H9 (cell line): Measurements from ENCODE around the gene TBXAS1. TPM values are rescaled to one million over a fixed set of nuclear protein-coding genes. Genes with fewer than 3 reads are reported as not detected.

ENCODE experiments used
- DNase-seq: peaks from one replicate; pipeline ENCODE4 v3.0.0-alpha.2; 2017
- H2AFZ ChIP-seq: one replicate; pipeline ENCODE4 v1.6.1; 2013; ENCODE audit warnings: mild to moderate bottlenecking, low read length, control low read depth, moderate library complexity
- H2AK5ac ChIP-seq: 2 replicates; pipeline ENCODE4 v1.6.1; 2013; ENCODE audit warnings: low read length, control low read depth, mixed read lengths; ENCODE audit not compliant: insufficient read length
- H2BK120ac ChIP-seq: one replicate; pipeline ENCODE4 v1.6.1; 2013; ENCODE audit warnings: low read depth, mild to moderate bottlenecking, low read length, control low read depth, inconsistent platforms; ENCODE audit not compliant: poor library complexity, severe bottlenecking
- H2BK12ac ChIP-seq: 2 replicates; pipeline ENCODE4 v1.6.1; 2013; ENCODE audit warnings: low read length, control low read depth, mixed read lengths, low read depth; ENCODE audit not compliant: insufficient read length
- H2BK15ac ChIP-seq: 2 replicates; pipeline ENCODE4 v1.6.1; 2013; ENCODE audit warnings: low read depth, low read length, control low read depth
- H2BK20ac ChIP-seq: one replicate; pipeline ENCODE4 v1.6.1; 2013; ENCODE audit warnings: low read depth, mild to moderate bottlenecking, low read length, control low read depth, inconsistent platforms; ENCODE audit not compliant: poor library complexity, severe bottlenecking
- H2BK5ac ChIP-seq: 2 replicates; pipeline ENCODE4 v1.6.1; 2013; ENCODE audit warnings: low read length, control low read depth, mixed read lengths; ENCODE audit not compliant: insufficient read length
- H3K14ac ChIP-seq: 2 replicates; pipeline ENCODE4 v1.6.1; 2013; ENCODE audit warnings: low read length, control low read depth; ENCODE audit not compliant: insufficient read depth
- H3K18ac ChIP-seq: 2 replicates; pipeline ENCODE4 v1.6.1; 2013; ENCODE audit warnings: low read depth, mild to moderate bottlenecking, mixed read lengths, low read length, control low read depth; ENCODE audit not compliant: insufficient read length
- H3K23ac ChIP-seq: 2 replicates; pipeline ENCODE4 v1.6.1; 2013; ENCODE audit warnings: low read length, control low read depth, mixed read lengths, low read depth; ENCODE audit not compliant: insufficient read length
- H3K23me2 ChIP-seq: 2 replicates; pipeline ENCODE4 v1.6.1; 2013; ENCODE audit warnings: low read depth, mild to moderate bottlenecking, mixed read lengths, low read length, control low read depth; ENCODE audit not compliant: insufficient read length, poor library complexity, severe bottlenecking
- H3K27ac ChIP-seq: 2 replicates; pipeline ENCODE4 v1.5.1; 2013; ENCODE audit warnings: low read length, control low read depth, mixed read lengths, low read depth; ENCODE audit not compliant: insufficient read length
- H3K27me3 ChIP-seq: 2 replicates; pipeline ENCODE4 v1.6.1; 2013; ENCODE audit warnings: low read length, control low read depth, inconsistent platforms; ENCODE audit not compliant: insufficient read depth
- H3K4ac ChIP-seq: 2 replicates; pipeline ENCODE4 v1.6.1; 2013; ENCODE audit warnings: low read depth, mild to moderate bottlenecking, control low read depth, inconsistent platforms, low read length, moderate library complexity
- H3K4me1 ChIP-seq: 2 replicates; pipeline ENCODE4 v1.6.1; 2013; ENCODE audit warnings: low read length, control low read depth, inconsistent platforms; ENCODE audit not compliant: insufficient read depth
- H3K4me2 ChIP-seq: 2 replicates; pipeline ENCODE4 v1.6.1; 2013; ENCODE audit warnings: low read length, control low read depth, mixed read lengths; ENCODE audit not compliant: insufficient read length, insufficient read depth
- H3K56ac ChIP-seq: 2 replicates; pipeline ENCODE4 v1.6.1; 2013; ENCODE audit warnings: low read depth, mild to moderate bottlenecking, mixed read lengths, low read length, control low read depth; ENCODE audit not compliant: insufficient read length
- H3K79me1 ChIP-seq: 2 replicates; pipeline ENCODE4 v1.6.1; 2013; ENCODE audit warnings: low read depth, mild to moderate bottlenecking, moderate library complexity, low read length, control low read depth, inconsistent platforms; ENCODE audit not compliant: insufficient read depth, poor library complexity, severe bottlenecking
- H3K79me2 ChIP-seq: 2 replicates; pipeline ENCODE4 v1.6.1; 2013; ENCODE audit warnings: low read length, control low read depth, inconsistent platforms; ENCODE audit not compliant: insufficient read depth
- H3K9ac ChIP-seq: 2 replicates; pipeline ENCODE4 v1.6.1; 2013; ENCODE audit warnings: low read length, control low read depth, mixed read lengths; ENCODE audit not compliant: insufficient read length; ENCODE audit errors: extremely low read depth
- H3K9me3 ChIP-seq: one replicate; pipeline ENCODE4 v1.6.1; 2013; ENCODE audit warnings: low read depth, low read length, inconsistent platforms; ENCODE audit not compliant: control insufficient read depth
- H3T11ph ChIP-seq: one replicate; pipeline ENCODE4 v1.6.1; 2013; ENCODE audit warnings: mild to moderate bottlenecking, low read length, control low read depth, inconsistent platforms
- H4K20me1 ChIP-seq: one replicate; pipeline ENCODE4 v1.6.1; 2013; ENCODE audit not compliant: control insufficient read depth, insufficient read length, insufficient read depth
- H4K5ac ChIP-seq: 2 replicates; pipeline ENCODE4 v1.6.1; 2013; ENCODE audit warnings: low read depth, mild to moderate bottlenecking, mixed read lengths, low read length, control low read depth; ENCODE audit not compliant: insufficient read length
- H4K8ac ChIP-seq: replicated peaks from 2 replicates; pipeline ENCODE4 v1.6.1; 2013; ENCODE audit warnings: low read length, control low read depth, mixed read lengths, low read depth; ENCODE audit not compliant: insufficient read length
- H4K91ac ChIP-seq: 2 replicates; pipeline ENCODE4 v1.6.1; 2013; ENCODE audit warnings: low read depth, mild to moderate bottlenecking, moderate library complexity, mixed read lengths, low read length, control low read depth; ENCODE audit not compliant: insufficient read length
- H3K27ac Mint-ChIP-seq, 3 experiments: 2 replicates in 2 of 3; 3 replicates in 1 of 3; pipeline ENCODE4 v1.8.0; 2020 to 2021; ENCODE audit warnings: mixed read lengths in 3 of 3, mild to moderate bottlenecking in 1 of 3, moderate library complexity in 1 of 3
- H3K27me3 Mint-ChIP-seq: 2 replicates; pipeline ENCODE4 v1.8.0; 2021; ENCODE audit warnings: low read depth, mild to moderate bottlenecking, moderate library complexity, mixed read lengths
- H3K36me3 Mint-ChIP-seq, 3 experiments: 2 replicates in 2 of 3; 3 replicates in 1 of 3; pipeline ENCODE4 v1.8.0; 2020 to 2021; ENCODE audit warnings: low read depth in 3 of 3, mixed read lengths in 3 of 3; ENCODE audit not compliant: insufficient read depth in 1 of 3
- H3K4me1 Mint-ChIP-seq, 2 experiments: 2 replicates each; pipeline ENCODE4 v1.8.0; 2020; ENCODE audit warnings: mixed read lengths in 2 of 2
- H3K4me3 Mint-ChIP-seq, 2 experiments: 2 replicates in 1 of 2; 3 replicates in 1 of 2; pipeline ENCODE4 v1.8.0; 2020 to 2021; ENCODE audit warnings: mild to moderate bottlenecking in 2 of 2, mixed read lengths in 2 of 2, moderate library complexity in 1 of 2
- H3K9me3 Mint-ChIP-seq, 2 experiments: 2 replicates in 1 of 2; 3 replicates in 1 of 2; pipeline ENCODE4 v1.8.0; 2020; ENCODE audit warnings: mild to moderate bottlenecking in 2 of 2, mixed read lengths in 2 of 2, moderate library complexity in 1 of 2
- WGBS: extraction: QIAGEN DNeasy Blood & Tissue Kit; methylation state at CpG from one replicate; pipeline ENCODE4 v1.1.7; 2013; ENCODE audit warnings: missing lambda C conversion rate, low lambda C conversion rate, mixed read lengths; ENCODE audit not compliant: insufficient read length; ENCODE audit errors: extremely low coverage; 5-methylcytosine and 5-hydroxymethylcytosine counted together
- total RNA-seq: library from RNA; stranded (reverse); gene quantifications from 2 replicates; pipeline ENCODE4 v1.2.1, GENCODE V29; 2021
- TF ChIP-seq, protein P1 (sequence below): fragments of 200-600 bp; sonication (generic); conservative IDR thresholded peaks from 3 replicates; pipeline ENCODE4 v1.8.0; 2021; ENCODE audit warnings: antibody characterized with exemption, mild to moderate bottlenecking

TBXAS1 gene
- total RNA-seq, 1 experiment from 2014 or later: 0.39 TPM

DNA sequence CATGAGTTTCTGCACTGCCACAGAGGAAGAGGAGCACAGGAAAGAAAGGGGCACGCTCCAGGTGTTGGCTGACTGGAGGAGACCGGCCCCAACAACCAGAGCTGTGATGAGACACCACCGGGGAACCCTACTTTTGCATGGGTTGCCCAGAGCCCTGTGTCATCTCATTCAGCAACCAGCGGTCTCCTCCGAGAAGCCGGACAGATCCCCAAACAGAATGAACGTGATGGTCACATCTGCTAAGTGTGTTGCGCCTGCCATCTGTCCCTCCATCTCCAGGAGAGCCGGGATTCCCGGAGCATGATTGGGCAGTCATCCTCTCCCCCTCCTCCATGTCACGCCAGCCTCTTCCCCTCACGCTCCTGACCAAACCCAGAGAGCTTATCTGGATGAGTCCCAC, 210.8 kb downstream of the TBXAS1 start:
- H3K79me2 ChIP-seq: no peaks in the 10 kb centered on the region; the same call in 1 of the 2 replicates
- no peak overlapping the region for H2AK5ac ChIP-seq
- no peak overlapping the region for H4K5ac ChIP-seq
- H3K9ac ChIP-seq: no peak overlapping the region
- H3K4me1 ChIP-seq: no peaks in the 10 kb centered on the region
- no peaks in the 10 kb centered on the region for H4K20me1 ChIP-seq
- H4K91ac ChIP-seq: no peak overlapping the region
- no CpG with 5 or more reads among the region's 12 CpGs for WGBS
- H3K4ac ChIP-seq: no peak overlapping the region
- no peak overlapping the region for H2BK120ac ChIP-seq
- H3K27ac ChIP-seq: no peak overlapping the region
- Mint-ChIP-seq H3K4me3 (no peak overlapping the region), H3K27me3 (no peaks in the 10 kb centered on the region), H3K9me3 (no peaks in the 10 kb centered on the region), H3K4me1 (no peaks in the 10 kb centered on the region), H3K27ac (no peak overlapping the region; a peak in 1 of 7 replicates), H3K36me3 (peaks cover 0 to 28% (median 0%) of the 10 kb centered on the region in 3 experiments; a peak in 3 of 7 replicates)
- no peak overlapping the region for H3K23ac ChIP-seq
- H2BK20ac ChIP-seq: no peak overlapping the region
- H3K23me2 ChIP-seq: no peaks in the 10 kb centered on the region
- DNase-seq: no peak
- H2BK12ac ChIP-seq: no peak overlapping the region
- H3K4me2 ChIP-seq: no peak overlapping the region
- H3T11ph ChIP-seq: no peak overlapping the region
- H3K9me3 ChIP-seq: no peaks in the 10 kb centered on the region
- H3K14ac ChIP-seq: no peak overlapping the region; the same call in 1 of the 2 replicates
- TF ChIP-seq, protein P1, sequence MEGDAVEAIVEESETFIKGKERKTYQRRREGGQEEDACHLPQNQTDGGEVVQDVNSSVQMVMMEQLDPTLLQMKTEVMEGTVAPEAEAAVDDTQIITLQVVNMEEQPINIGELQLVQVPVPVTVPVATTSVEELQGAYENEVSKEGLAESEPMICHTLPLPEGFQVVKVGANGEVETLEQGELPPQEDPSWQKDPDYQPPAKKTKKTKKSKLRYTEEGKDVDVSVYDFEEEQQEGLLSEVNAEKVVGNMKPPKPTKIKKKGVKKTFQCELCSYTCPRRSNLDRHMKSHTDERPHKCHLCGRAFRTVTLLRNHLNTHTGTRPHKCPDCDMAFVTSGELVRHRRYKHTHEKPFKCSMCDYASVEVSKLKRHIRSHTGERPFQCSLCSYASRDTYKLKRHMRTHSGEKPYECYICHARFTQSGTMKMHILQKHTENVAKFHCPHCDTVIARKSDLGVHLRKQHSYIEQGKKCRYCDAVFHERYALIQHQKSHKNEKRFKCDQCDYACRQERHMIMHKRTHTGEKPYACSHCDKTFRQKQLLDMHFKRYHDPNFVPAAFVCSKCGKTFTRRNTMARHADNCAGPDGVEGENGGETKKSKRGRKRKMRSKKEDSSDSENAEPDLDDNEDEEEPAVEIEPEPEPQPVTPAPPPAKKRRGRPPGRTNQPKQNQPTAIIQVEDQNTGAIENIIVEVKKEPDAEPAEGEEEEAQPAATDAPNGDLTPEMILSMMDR: no peak
- no peaks in the 10 kb centered on the region for H3K79me1 ChIP-seq
- H2AFZ ChIP-seq: no peak overlapping the region
- no peak overlapping the region for H2BK5ac ChIP-seq
- H4K8ac ChIP-seq: no peak overlapping the region
- H2BK15ac ChIP-seq: no peak overlapping the region
- no peak overlapping the region for H3K56ac ChIP-seq
- H3K27me3 ChIP-seq: no peaks in the 10 kb centered on the region
- H3K18ac ChIP-seq: no peak overlapping the region
